ENCODE measurements around the gene XPC.

XPC gene

GRCh38 chr3:14147617-14148016 lies 30.8 kb downstream of the XPC start:
- no peak for DNase-seq (ENCODE audit: low spot score)

GRCh38 chr3:14147066-14147435 lies 31.4 kb downstream of the XPC start:
- DNase-seq (ENCODE audit: low spot score) = no peak

GRCh38 chr3:14146381-14147065 lies 31.9 kb downstream of the XPC start:
- DNase-seq (ENCODE audit: low spot score) = no peak

GRCh38 chr3:14145670-14146380 lies 32.6 kb downstream of the XPC start:
- DNase-seq (ENCODE audit: low spot score) = no peak

GRCh38 chr3:14145236-14145635 lies 33.2 kb downstream of the XPC start:
- DNase-seq (ENCODE audit: low spot score) = no peak

- peak; percentile 96 for DNase-seq (ENCODE audit: low spot score)
Observed at GRCh38 chr3:14144423-14145075, 33.9 kb downstream of the XPC start.

GRCh38 chr3:14143271-14144225 lies 34.9 kb downstream of the XPC start:
- no peak for DNase-seq (ENCODE audit: low spot score)

- DNase-seq (ENCODE audit: low spot score) = peak; percentile 85
Observed at GRCh38 chr3:14142567-14143270, 35.7 kb downstream of the XPC start.

- DNase-seq (ENCODE audit: low spot score) = peak; percentile 47
Observed at GRCh38 chr3:14141602-14142341, 36.6 kb downstream of the XPC start.

- DNase-seq (ENCODE audit: low spot score) = peak; percentile 29
Observed at GRCh38 chr3:14141144-14141543, 37.3 kb downstream of the XPC start.

GRCh38 chr3:14140668-14141067 lies 37.7 kb downstream of the XPC start:
- DNase-seq (ENCODE audit: low spot score) = no peak

- DNase-seq (ENCODE audit: low spot score) = no peak
Observed at GRCh38 chr3:14139771-14140170, 38.6 kb downstream of the XPC start.

GRCh38 chr3:14138878-14139655 lies 39.3 kb downstream of the XPC start:
- no peak for DNase-seq (ENCODE audit: low spot score)

- DNase-seq (ENCODE audit: low spot score) = no peak
Observed at GRCh38 chr3:14138109-14138877, 40.1 kb downstream of the XPC start.

- DNase-seq (ENCODE audit: low spot score) = no peak
Observed at GRCh38 chr3:14137445-14137844, 41.0 kb downstream of the XPC start.

- no peak for DNase-seq (ENCODE audit: low spot score)
Observed at GRCh38 chr3:14137004-14137403, 41.4 kb downstream of the XPC start.

GRCh38 chr3:14135581-14135980 lies 42.8 kb downstream of the XPC start:
- no peak for DNase-seq (ENCODE audit: low spot score)

GRCh38 chr3:14134291-14134690 lies 44.1 kb downstream of the XPC start:
- no peak for DNase-seq (ENCODE audit: low spot score)

- DNase-seq (ENCODE audit: low spot score) = no peak
Observed at GRCh38 chr3:14133876-14134275, 44.5 kb downstream of the XPC start.

Data from CD4-positive, alpha-beta T cell treated with Interleukin-2 at 100 ng/mL for 4 hours (primary cell).